Lower leg skin (tissue), 3 donors: Measurements from ENCODE around the gene BCAS1.

Experiments
- CTCF ChIP-seq, 3 donors: fragments of 450-650 bp; IDR thresholded peaks; one replicate each; pipeline ENCODE4 v1.5.1; 2016; ENCODE audit warnings: antibody characterized with exemption in 3 of 3, mild to moderate bottlenecking in 3 of 3, moderate library complexity in 2 of 3
- POLR2A ChIP-seq, 2 donors: fragments of 450-650 bp; IDR thresholded peaks; one replicate each; pipeline ENCODE4 v1.6.1; 2016 to 2017; ENCODE audit warnings: antibody characterized with exemption in 2 of 2, mild to moderate bottlenecking in 1 of 2, moderate library complexity in 1 of 2

- TF ChIP-seq CTCF (IDR thresholded peaks at IDR 0.05) (no peak), POLR2A (IDR thresholded peaks at IDR 0.05) (no peak)
Measured at GRCh38 chr20:53905820-53906191, 164.6 kb downstream of the BCAS1 start.
